ENCODE measurements around the gene PRDM7.
A peak's percentile ranks its signal among the peaks of the same experiment; 100 is the strongest.

PRDM7 gene

DNA sequence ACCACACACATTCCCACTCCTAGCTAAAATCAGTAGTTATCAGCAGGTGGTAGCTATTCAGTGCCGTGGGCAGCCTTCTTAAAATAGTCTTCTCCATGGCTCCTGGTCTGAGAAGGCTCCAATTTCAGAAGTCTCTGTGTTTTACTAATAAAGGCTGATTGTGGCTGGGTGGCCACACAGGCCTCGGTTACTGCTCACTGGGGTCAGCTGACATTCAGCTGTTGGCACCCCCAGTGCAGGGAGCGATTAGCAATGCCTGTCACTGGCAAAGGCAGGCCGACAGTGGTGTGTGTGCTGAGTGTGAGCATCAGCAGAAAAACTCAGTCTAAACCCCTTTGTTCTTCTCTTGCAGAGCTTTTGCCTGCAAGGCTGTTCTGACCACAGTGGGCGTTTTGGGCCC is 41.2 kb downstream of the PRDM7 start:
- DNase-seq (ENCODE audit: low read depth in 2 of 2), result no peak

DNA sequence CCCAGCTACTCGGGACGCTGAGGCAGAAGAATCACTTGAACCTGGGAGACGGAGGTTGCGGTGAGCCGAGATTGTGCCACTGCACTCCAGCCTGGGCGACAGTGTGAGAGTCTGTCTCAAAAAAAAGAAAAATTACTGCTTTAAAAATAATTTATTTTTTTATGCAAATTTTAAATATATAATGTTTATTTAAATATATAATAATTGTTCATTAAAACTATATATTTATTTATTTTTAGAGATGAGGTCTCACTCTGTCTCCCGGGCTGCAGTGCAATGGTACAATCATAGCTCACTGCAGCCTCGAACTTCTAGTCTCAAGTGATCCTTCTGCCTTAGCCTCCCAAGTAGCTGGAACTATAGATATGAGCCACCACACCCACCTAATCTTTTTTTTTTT is 42.6 kb downstream of the PRDM7 start:
- no peak for DNase-seq (ENCODE audit: low read depth in 2 of 2)

DNA sequence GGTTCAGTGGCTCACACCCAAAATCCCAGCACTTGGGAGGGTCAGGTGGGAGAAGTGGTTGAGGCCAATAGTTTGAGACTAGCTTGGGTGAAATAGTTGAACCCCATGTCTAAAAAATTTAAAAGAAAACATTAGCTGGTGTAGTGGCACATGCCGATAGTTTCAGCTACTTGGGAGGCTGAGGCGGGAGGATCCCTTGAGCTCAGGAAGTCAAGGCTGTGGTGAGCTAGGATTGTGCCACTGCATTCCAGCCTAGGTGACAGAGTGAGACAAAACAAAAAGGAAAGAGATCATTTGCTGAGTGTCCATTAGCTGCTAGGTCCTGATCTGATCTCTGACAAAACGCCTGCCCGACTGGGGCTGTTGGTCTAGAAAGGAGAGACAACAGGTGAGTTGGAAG is 43.7 kb downstream of the PRDM7 start:
- DNase-seq (ENCODE audit: low read depth in 2 of 2), result no peak

DNA sequence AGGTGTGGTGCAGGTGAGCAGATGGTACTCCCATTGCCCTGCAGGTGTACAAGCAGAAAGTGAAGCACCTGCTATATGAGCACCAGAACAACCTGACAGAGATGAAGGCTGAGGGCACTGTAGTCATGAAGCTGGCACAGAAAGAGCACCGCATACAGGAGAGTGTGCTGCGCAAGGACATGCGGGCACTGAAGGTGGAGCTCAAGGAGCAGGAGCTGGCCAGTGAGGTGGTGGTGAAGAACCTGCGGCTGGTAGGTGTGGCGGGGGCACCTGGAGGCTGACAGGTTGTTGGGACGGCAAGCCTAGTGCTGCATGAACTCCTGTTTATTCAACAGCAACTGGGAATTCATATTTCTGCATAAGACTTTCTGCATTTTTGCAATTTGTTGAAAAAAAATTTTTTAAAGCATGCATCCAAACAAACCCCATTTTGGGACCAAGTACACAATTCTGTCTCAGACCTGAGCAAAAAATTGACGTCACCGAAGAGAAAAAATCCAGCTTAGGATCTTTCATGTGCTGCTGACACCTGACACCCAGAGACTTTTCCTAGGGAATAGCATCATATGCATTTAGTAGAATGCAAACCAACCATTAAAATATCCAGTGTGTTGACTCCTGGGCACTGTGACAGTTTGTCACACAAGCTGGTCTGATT is 44.3 kb downstream of the PRDM7 start:
- no peak for DNase-seq (ENCODE audit: low read depth in 2 of 2)

DNA sequence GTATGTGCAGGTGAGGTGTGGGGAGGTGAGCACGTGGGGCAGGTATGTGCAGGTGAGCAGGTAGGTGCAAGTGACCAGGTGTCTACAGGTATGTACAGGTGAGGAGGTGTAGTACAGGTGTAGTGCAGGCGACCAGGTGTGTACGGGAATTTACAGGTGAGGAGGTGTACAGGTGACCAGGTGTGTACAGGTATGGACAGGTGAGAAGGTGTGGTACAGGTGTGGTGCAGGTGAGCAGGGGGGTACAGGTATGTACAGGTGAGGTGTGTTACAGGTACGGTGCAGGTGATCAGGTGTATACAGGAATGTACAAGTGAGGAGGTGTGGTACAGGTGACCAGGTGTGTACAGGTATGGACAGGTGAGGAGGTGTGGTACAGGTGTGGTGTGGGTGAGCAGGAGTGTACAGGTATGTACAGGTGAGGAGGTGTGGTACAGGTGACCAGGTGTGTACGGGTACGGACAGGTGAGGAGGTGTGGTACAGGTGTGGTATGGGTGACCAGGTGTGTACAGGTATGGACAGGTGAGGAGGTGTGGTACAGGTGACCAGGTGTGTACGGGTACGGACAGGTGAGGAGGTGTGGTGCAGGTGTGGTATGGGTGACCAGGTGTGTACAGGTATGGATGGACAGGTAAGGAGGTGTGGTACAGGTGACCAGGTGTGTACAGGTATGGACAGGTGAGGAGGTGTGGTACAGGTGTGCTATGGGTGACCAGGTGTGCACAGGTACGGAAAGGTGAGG is 45.0 kb downstream of the PRDM7 start:
- DNase-seq (ENCODE audit: low read depth in 2 of 2), result no peak

DNA sequence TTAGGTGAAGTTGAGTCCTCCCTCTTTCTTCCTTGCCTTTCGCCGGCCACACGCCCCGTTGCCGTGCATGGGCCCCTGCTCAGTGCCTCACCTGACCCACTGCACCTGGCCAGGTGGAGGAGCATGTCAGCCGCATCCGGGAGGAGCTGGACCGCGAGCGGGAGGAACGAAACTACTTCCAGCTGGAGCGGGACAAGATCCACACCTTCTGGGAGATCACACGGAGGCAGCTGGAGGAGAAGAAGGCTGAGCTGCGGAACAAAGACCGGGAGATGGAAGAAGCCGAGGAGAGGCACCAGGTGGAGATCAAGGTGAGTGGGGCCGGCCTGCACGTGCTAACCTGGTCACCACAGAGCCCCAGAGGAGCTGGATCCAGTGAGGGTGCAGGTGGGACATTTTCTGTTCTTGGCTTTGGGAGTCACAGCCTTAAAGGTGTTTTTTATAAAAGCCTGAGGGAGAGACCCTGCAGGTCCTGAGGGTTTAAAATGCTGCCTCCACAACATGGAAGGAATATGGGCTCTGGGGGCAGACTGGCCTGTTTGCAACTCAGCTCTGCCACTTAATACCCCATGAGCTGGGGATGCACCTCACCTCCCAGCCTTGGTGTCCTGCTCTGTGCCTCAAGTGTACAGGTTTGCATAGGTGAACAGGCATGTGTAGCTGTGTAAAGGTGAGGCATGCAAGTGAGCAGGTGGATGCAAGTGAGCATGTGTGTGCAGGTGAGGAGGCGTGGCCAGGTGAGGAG is 45.8 kb downstream of the PRDM7 start:
- no peak for DNase-seq (ENCODE audit: low read depth in 2 of 2)

DNA sequence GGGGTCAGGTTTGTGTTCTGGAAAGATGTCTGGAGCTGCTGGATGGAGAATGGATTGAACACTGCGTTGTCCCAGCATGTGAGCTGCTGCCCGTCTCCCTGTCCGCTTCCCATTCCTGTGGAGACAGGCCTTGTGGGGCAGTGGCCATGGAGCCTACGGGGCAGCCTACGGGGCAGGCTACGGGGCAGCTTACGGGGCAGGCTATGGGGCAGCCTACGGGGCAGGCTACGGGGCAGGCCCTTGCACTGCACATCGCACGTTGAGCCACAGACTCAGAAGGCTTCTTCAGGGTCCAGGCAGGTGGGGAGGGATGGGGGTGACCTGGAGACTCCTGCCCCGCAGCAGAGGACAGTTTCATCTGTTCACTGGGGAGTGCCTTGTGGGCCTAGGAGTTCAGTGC is 48.1 kb downstream of the PRDM7 start:
- DNase-seq (ENCODE audit: low read depth in 2 of 2), result no peak

DNA sequence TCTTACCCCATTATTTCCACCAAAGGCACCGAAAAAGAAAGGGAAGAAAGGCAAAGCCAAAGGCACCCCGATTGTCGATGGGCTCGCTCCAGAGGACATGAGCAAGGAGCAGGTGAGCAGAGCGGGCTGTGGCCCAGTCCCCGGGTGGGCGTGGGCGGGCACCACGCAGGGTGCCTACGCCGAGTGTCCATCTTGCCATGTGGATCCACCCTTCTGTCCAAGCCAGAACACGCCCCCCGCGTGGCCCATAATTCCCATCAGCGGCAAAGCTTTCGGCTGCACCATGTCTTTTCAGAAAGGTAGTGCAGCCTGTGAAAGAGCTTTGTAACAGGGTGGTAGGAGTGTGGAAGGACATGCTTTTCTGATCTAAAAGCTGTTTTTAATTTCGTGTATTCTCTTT is 49.5 kb downstream of the PRDM7 start:
- no peak for DNase-seq (ENCODE audit: low read depth in 2 of 2)

DNA sequence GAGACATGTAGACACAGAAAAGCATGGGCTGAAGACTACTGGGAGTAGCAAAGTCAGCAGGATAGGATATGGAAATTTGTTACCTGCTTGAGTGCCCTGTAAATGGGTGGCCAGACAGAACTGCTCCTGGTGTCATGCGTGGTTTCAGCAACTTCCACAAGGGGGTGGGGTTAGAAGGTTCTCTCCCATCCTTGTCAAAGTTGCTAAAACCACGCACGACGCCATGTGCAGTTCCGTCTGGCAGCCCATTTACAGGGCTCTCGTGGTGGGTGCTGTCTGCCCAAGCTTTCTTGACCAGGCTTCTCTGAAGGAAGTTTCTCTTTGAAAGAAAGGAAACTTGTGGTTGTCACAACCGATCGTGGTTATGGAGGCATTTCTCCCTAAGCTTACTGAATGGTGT is 51.0 kb downstream of the PRDM7 start:
- no peak for DNase-seq (ENCODE audit: low read depth in 2 of 2)

DNA sequence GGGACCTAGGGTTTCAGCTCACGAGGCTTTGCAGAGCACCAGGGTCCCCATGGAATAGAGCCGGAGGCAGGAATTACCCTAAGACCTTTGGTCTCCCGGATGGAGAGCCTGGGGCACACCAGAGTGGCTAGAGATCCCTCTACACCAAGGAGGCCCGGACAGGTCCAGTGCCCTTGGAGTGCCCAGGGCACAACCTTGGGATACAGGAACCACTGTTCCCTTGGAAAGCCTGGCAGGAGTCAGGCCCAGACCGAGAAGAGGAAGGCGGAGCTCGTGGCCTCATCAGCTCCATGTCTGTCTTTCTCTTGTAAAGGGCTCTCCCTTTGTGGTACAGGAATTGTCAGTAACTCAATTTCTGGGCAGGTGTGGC is 54.1 kb downstream of the PRDM7 start:
- no peak for DNase-seq (ENCODE audit: low read depth in 2 of 2)

DNA sequence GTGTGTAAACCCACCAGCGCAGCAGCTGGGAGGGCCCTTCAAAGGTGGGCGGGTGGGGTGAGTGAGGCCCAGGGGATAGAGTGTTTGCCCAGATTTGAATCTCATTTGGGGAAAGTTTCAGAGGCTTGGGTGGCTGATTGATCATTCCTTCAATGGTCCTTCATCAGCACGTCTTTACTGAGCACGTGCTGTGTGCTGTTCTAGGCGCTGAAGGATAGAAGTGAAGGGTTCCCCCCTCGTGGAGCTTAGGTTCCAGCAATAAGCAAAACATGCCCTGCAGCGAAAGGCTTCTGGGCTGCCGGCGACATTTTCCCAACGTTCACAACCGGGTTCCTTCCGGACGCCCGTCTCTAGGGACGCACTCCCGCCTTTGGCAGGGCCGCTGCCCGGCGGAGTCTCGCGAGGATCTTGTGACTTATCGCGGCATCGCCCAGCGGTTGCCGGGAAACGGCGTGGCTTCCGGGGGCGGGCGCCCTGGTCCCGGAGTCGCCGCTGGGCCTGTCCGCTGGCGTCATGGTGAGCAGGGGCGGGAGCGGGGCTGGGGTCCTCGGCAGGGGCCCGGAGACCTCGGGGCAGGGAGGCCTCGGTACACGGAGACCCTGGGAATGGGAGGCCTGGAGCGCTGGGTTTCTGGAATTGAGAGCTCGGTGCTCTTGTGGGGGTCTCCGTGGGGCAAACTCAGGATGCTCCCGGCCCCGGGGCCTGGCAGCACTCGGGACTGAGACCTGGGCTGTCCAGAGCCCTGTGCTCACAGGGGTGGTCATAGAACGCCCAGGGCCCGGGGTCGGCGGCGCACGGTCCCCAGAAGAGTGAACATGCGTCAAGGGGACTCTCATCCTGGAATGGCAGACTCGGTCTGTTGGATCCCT is 54.7 kb downstream of the PRDM7 start:
- peak; percentile 66 to 78 for DNase-seq (ENCODE audit: low read depth in 2 of 2)

DNA sequence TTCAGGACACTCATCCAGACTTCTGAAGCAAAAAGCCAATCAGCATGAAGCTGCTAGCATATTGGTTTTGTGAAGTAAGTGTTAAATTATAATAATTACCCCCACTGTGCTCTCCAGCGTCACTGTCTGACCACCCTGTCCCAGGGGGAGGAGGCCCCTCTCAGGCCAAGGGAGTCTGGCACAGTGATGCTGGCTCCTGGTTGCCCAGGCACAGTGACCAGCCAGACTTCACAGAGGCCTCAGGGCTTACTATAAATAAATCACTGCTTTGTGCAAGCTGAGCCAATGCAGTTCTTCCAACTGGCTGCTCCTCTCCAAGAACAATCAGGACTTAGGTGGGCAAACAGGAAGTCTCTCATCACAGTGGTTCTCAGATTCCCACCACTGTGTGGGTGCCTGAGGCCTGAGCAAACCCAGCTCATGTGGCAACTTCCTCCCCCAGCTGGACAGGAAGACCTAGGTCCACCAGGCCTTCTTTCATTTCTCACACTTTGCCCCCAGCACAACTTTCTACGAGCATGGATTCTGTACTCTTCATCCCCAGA is 56.2 kb downstream of the PRDM7 start:
- DNase-seq (ENCODE audit: low read depth in 2 of 2), result no peak

DNA sequence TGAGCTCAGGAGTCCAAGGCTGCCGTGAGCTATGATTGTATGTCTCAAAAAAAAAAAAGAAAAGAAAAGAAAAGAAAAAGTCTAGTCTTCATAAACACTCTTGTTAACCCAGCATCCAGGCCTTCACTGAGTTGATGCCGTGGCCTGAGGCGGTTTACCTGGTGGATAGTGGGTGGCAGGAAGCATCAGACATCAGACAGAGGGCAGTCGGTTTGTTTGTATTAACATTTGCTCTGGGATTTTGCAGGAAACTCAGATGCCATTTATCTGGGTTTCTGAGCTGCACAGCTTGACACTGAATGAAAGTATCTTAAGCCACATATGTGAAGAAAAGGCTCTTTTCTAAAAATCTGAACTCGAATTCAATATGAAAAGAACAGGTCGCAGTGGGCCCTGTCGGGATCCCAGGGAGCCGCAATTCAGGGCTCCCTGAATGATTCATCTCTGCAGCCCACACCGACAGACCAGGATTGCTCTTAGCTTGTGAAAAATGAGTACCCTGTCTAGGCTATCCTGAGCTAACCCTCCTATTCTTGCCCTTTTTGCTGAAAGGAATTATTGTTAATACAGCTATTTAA is 56.8 kb downstream of the PRDM7 start:
- no peak for DNase-seq (ENCODE audit: low read depth in 2 of 2)

DNA sequence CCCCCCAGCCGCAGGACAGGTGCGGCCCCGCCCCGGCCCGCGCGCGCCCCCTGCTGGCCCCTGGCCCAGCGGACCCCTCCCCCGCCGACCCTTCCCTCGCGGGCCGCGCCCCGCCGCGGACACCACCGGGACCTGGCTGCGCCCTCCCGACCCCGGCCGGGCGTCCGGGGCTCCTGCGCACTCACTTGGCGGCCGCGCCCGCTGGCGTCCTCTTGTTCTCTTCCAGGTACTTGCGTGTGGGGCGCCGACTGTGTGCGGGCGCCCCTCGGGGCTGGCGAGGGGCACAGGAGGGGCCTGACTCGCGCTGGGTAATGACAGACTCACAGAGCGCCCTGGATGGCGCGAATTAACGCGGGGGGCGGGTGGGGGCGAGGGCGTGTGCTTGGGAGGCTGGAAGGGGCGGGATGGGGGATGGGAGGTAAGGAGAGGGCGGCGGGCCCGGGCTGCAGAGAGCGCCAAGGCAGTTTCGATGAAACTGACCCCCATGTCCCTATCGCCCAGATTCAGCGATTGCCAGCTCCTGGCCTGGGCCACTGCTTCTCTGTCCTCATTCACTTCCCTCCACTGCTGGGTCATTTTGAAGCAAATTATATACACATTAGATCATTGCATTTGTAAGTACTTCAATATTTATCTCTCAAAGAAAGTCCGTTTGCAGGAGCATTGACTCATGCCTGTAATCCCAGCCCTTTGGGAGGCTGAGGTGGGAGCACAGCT is 57.4 kb downstream of the PRDM7 start:
- no peak for DNase-seq (ENCODE audit: low read depth in 2 of 2)

DNA sequence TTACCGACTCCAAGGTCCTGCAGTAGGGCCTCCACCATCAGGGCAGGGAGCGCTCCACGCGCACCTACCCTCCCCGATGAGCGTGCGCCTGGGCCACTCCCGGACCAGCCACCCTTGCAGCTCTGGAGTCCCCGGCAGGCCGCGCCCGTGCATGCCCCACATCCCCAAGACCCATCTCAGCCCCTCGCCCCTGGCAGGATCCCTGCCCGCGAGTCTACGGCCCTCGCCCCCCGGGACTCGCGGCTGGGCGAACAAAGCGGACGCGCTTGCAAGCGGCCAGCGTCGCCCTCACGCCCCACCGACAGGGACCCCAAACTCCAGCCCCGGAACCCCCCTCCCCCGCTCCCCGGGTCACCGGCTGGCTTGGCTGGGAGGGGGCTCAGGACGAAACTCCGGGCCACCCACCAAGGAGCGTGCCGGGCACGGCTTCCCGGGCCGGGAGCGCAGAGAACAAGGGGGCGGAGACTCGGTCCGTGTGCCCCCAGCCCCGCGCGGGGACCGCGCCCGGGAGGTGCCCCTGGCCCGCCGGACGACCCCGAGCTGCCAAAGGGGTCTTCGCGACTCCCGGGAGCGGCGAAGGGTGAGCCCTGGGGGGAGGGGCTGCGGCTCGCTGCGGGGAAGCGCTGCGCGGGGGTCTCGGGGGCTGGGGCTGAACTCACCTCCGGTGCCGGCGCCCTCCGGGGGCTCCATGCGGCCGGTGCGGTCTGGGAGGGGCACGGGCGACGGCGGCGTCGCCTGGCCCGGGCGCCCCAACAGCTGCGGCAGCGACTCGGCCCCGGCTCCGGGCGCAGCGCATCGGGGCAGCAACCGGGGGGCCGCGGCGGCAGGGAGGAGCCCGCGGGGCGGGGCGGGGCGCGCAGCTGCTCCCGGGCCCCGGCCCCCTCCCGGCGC is 58.2 kb downstream of the PRDM7 start, which contains the start of gene DBNDD1:
Gene DBNDD1, minus strand, starts transcription at position 805 of the 891 bp plus-strand sequence. Its CDS starts 115 bp downstream, at position 690.
- DNase-seq (ENCODE audit: low read depth in 2 of 2), result no peak

DNA sequence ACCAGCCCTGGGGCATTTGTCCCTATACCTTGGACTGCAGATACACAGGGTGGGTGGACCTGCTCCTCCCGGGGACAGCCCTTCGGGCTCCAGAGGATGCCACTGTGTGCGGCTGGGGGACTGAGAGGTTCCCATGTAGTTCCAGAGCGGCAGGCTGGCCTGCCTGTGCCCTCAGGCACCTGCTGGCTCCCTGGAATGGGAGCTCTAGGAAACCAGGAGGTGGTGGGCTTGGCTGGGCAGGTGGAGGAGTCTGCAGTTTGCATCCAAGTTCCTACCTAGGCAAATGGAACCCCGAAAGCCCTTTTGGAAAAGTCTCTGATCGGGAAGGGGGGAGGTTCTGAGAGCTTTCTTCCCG is 58.9 kb downstream of the PRDM7 start:
- no peak for DNase-seq (ENCODE audit: low read depth in 2 of 2)

DNA sequence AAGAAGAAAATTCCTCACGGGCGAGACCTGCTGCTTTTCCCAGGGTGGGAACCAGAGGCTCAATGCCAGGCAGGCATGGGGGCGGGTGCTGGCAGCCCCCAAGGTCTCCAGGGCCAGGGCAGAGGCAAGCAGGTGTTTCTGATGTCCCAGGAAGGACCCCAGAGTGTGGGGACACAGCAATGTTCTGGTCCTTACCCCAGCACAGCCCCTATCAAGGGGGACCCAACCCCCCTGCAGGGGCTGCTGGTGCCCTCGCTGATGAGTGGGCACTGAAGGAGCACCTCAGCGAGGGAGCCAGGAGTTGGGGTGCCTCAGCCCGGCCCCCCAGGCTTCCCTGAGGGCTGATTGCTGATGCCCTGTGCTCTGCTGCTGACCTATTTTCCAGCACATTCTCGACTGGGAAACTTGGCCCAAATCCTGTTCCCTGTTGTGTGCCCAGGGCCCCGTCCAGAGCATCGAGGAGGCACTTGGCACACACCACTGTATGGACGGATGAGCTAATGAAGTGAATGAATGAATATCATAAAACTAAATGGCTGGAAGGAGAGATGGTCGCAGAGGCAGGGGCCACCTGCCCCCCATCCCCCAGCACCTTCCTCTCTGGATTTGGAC is 60.7 kb downstream of the PRDM7 start:
- no peak for DNase-seq (ENCODE audit: low read depth in 2 of 2)

DNA sequence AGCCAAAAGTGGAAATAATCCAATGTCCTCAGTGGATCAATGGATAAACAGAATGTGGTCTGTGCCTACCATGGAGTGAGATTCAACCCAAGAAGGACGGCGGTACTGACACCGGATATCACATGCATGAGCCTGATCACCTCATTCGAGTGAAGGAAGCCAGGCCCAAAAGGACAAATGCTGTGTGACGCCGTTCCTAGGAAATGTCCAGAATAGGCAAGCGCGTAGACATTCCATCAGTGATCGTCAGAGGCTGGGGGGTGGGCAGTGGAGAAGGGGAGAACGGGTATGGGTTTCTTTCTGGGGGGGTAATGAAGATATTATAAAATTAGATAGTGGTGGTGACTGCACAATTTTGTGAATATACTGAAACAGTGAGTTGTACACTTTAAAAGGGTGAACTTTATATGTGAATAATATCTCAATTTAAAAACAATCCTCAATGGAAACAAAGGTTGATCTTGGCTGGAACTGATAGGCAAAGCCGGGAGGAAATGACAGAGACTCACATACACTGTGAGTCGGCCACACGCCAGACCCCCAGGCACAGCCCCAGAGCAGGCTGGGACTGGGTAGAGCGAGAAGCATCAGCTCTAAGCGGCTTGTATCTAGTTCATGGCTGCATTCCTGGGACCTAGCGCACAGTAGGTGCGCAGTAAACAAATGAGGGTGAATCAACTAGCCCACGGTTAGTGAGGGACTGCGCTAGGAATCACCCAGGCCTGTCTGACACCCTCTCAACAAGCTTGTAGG is 61.4 kb downstream of the PRDM7 start:
- no peak for DNase-seq (ENCODE audit: low read depth in 2 of 2)
